Right lobe of liver (tissue), 4 donors: ENCODE data around the gene PDZD2.

ENCODE experiments used
- CTCF ChIP-seq, 4 donors: fragments of 200-600 bp in 3 of 4; fragments of 450-650 bp in 1 of 4; IDR thresholded peaks; one replicate each; pipeline versions ENCODE4 v1.5.1 to v1.8.0; 2016 to 2022; ENCODE audit warnings: antibody characterized with exemption in 4 of 4, mild to moderate bottlenecking in 2 of 4
- POLR2A ChIP-seq: fragments of 450-650 bp; IDR thresholded peaks from one replicate; pipeline ENCODE4 v1.6.1; 2017; ENCODE audit warnings: antibody characterized with exemption, mild to moderate bottlenecking
- donor health status: DM: no; HTN: no; CAD: no.
- donor health status: DM: no; HTN: no; CAD: no.
- donor health status: DM: no; HTN: yes; CAD: no.

- TF ChIP-seq CTCF (IDR thresholded peaks at IDR 0.05) (no peak), POLR2A (no peak)
Observed at GRCh38 chr5:31863991-31864411, 225.1 kb downstream of the PDZD2 start.
